ENCODE data around the gene POLN. TPM values are rescaled to one million over a fixed set of nuclear protein-coding genes. Genes with fewer than 3 reads are reported as not detected.

POLN gene
- total and polyA plus RNA-seq, 11 donors, result 0.38 to 4.5 (median 1.9) TPM

DNA sequence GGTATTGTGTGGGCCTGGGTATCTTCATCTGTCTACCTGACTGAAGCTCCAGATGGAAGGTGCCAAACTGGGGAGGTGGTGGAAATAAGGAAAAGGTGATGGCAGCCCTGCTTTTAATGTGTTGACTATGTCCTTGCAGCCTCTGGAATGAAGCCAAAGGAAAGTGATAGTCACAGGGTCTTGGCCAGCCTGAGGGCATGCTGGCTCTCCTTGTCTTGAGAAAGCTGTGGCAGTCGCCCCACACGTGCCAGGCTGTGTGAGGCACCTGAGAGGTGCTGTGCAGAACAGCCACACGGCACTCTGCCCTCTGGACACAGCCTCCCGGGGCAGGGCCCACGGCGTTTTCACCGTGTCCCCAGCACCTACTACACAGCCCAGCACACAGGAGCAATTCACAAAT lies 105.2 kb downstream of the POLN start:
- H3K27me3 ChIP-seq, result no peaks in the 10 kb centered on the region
- TF ChIP-seq, protein P1, sequence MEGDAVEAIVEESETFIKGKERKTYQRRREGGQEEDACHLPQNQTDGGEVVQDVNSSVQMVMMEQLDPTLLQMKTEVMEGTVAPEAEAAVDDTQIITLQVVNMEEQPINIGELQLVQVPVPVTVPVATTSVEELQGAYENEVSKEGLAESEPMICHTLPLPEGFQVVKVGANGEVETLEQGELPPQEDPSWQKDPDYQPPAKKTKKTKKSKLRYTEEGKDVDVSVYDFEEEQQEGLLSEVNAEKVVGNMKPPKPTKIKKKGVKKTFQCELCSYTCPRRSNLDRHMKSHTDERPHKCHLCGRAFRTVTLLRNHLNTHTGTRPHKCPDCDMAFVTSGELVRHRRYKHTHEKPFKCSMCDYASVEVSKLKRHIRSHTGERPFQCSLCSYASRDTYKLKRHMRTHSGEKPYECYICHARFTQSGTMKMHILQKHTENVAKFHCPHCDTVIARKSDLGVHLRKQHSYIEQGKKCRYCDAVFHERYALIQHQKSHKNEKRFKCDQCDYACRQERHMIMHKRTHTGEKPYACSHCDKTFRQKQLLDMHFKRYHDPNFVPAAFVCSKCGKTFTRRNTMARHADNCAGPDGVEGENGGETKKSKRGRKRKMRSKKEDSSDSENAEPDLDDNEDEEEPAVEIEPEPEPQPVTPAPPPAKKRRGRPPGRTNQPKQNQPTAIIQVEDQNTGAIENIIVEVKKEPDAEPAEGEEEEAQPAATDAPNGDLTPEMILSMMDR (IDR thresholded peaks at IDR 0.05), result no peak
- no peak for TF ChIP-seq POLR2A (IDR thresholded peaks at IDR 0.05)
- intact Hi-C loops (cut with DNase I), result no loop called here
- ATAC-seq (no peak), DNase-seq (no peak)
- peaks cover 0 to 18% (median 11%) of the 10 kb centered on the region in 12 donors for H3K9me3 ChIP-seq
- H3K4me3 ChIP-seq, result no peak overlapping the region
- peaks cover 0 to 4% (median 0%) of the 10 kb centered on the region in 12 donors for H3K4me1 ChIP-seq
- H3K36me3 ChIP-seq, result no peaks in the 10 kb centered on the region
- no peak overlapping the region for H3K27ac ChIP-seq
- WGBS, 4 donors, result 79 to 83% (median 81%) methylated on average over 7 of the region's 7 CpGs

DNA sequence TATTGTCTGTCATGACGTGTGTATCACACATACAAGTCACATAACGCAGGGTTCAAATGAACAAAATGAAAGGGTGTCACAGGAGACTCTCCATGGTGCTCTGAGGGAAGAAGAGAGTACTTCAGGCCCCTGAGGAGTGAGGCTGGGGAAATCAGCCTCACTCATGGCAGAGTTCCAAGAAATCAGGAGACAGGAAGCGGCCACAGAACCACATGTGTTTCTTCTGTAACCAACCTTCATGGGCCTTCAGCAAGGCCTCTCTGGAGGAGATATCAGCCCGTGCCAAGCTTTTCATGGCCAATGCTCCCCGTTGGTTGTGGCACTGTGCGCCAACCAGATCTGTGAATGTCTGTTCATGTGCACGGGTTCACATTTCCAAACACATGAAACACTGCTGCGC lies 106.8 kb downstream of the POLN start:
- 50 to 60% (median 56%) methylated on average over 8 of the region's 8 CpGs for WGBS, 4 donors
- intact Hi-C loops (cut with DNase I), result no loop called here

DNA sequence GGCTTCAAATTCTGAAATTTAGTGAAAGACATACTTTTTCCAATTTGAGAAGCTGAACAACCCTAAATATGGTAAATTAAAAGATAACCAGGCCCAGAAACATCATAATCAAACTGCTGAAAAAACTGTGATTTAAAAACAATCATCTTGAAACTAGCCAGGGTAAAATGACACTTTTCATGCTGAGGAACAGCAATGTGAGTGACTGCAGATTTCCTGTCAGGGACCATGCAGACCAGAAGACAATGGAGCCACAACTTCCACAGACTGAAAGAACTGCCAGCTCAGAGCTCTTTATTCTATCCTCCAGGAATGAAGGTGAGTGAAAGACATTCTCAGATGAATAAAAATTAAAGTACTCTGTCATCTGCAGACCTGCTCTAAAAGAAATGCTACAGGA lies 109.5 kb downstream of the POLN start:
- TF ChIP-seq POLR2A (IDR thresholded peaks at IDR 0.05), result no peak
- TF ChIP-seq, protein P1 (IDR thresholded peaks at IDR 0.05), result no peak
- intact Hi-C loops (cut with DNase I), result no loop called here
- DNase-seq, result no peak
- no peak overlapping the region for H3K27ac ChIP-seq
- no peak overlapping the region for H3K4me3 ChIP-seq
- peaks cover 0 to 4% (median 0%) of the 10 kb centered on the region in 12 donors for H3K4me1 ChIP-seq
- no peaks in the 10 kb centered on the region for H3K36me3 ChIP-seq
- H3K27me3 ChIP-seq, result no peaks in the 10 kb centered on the region
- ATAC-seq, result no peak
- peaks cover 0 to 20% (median 12%) of the 10 kb centered on the region in 12 donors for H3K9me3 ChIP-seq

More for the DNA sequence above, 106.8 kb downstream of the POLN start:
- TF ChIP-seq, protein P1 (IDR thresholded peaks at IDR 0.05), result no peak
- TF ChIP-seq POLR2A (IDR thresholded peaks at IDR 0.05), result no peak
- no peaks in the 10 kb centered on the region for H3K27me3 ChIP-seq
- H3K4me1 ChIP-seq, result peaks cover 0 to 4% (median 0%) of the 10 kb centered on the region in 12 donors
- no peak overlapping the region for H3K4me3 ChIP-seq
- DNase-seq (no peak), ATAC-seq (no peak)
- peaks cover 0 to 20% (median 12%) of the 10 kb centered on the region in 12 donors for H3K9me3 ChIP-seq
- H3K27ac ChIP-seq, result no peak overlapping the region
- H3K36me3 ChIP-seq, result no peaks in the 10 kb centered on the region

DNA sequence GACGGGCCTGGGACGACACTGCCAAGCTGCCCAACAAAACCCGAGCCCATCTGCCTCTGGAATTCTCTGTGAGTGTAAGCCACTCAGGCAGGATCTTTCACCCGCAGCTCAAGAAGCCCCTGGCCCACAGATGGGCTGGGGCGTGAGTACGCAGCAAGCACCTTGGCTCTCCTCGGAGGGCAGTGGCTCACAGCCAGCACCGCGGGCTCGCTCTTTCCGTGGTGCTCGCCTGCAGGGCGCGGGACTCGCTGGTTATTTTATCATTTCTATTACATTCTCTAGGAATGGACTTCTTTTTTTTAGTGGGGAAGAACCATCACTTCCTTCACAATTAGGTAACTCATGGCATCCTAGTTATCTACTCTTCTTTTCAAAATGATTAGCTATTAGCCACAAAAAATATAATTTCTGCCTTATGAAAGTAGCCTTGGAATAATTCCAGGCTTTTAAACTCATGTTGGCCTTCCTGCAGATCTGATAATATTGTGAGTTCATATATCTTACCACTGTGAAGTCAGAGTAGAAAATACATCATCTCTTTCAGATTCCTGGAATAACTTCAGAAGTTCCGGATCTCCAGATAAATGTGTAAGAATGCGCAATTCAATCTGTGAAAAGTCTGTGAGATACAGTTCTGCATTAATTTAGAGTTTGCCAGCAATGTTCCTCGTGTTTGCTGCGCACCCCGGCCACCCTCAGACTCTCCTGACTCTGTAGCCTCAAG lies 114.2 kb downstream of the POLN start:
- Histone ChIP-seq H3K27me3 (no peaks in the 10 kb centered on the region), H3K36me3 (no peaks in the 10 kb centered on the region), H3K9me3 (peaks cover 0 to 14% (median 11%) of the 10 kb centered on the region in 12 donors), H3K4me3 (no peak overlapping the region), H3K27ac (no peak overlapping the region), H3K4me1 (no peaks in the 10 kb centered on the region)
- DNase-seq, result no peak
- TF ChIP-seq, protein P1 (IDR thresholded peaks at IDR 0.05), result no peak
- no peak for TF ChIP-seq POLR2A (IDR thresholded peaks at IDR 0.05)
- ATAC-seq, result no peak
- 79 to 86% (median 84%) methylated on average over 19 to 20 of the region's 20 CpGs for WGBS, 4 donors
- intact Hi-C loops (cut with DNase I), result no loop called here
